Measurements from ENCODE around the gene EFCAB6. TPM values are rescaled to one million over a fixed set of nuclear protein-coding genes. Genes with fewer than 3 reads are reported as not detected.

Gene EFCAB6
- total RNA-seq, 3 donors from 2014 or later, result 3.0 to 9.8 (median 5.9) TPM

DNA sequence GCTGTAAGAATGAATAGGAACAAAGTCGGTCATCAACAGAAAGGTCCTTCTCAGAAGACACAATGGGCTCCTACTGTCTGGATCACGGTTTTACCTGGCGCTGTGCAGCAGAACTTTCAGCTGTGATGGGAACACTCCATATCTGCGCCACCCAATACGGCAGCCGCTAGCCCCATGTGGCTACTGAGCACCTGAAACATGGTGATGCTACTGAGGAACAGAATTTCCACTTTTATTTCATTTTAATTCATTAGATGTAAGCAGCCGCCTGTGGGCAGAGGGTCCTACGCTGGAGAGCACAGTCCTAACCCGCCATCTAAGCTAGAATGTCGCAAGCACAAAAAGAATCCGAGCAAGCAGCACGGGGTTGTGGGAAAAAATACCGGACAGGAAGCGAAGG is 47.5 kb upstream of the EFCAB6 start:
- TF ChIP-seq POLR2AphosphoS5 (IDR thresholded peaks at IDR 0.05), result no peak
- no peak for TF ChIP-seq POLR2A (IDR thresholded peaks at IDR 0.05)
- TF ChIP-seq, protein P1, sequence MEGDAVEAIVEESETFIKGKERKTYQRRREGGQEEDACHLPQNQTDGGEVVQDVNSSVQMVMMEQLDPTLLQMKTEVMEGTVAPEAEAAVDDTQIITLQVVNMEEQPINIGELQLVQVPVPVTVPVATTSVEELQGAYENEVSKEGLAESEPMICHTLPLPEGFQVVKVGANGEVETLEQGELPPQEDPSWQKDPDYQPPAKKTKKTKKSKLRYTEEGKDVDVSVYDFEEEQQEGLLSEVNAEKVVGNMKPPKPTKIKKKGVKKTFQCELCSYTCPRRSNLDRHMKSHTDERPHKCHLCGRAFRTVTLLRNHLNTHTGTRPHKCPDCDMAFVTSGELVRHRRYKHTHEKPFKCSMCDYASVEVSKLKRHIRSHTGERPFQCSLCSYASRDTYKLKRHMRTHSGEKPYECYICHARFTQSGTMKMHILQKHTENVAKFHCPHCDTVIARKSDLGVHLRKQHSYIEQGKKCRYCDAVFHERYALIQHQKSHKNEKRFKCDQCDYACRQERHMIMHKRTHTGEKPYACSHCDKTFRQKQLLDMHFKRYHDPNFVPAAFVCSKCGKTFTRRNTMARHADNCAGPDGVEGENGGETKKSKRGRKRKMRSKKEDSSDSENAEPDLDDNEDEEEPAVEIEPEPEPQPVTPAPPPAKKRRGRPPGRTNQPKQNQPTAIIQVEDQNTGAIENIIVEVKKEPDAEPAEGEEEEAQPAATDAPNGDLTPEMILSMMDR (IDR thresholded peaks at IDR 0.05), result no peak
- no peak overlapping the region for H3K4me3 ChIP-seq
- H3K27me3 ChIP-seq, result peaks cover 0 to 20% of the 10 kb centered on the region in 2 donors
- H3K36me3 ChIP-seq, result no peaks in the 10 kb centered on the region
- H3K9me3 ChIP-seq, result no peaks in the 10 kb centered on the region
- intact Hi-C loops (cut with DNase I; ENCODE audit: low total_unique reads), result no loop called here
- no peaks in the 10 kb centered on the region for H3K4me1 ChIP-seq
- DNase-seq (ENCODE audit: low spot score in 2 of 2), result peak in 1 of 2 donors; percentile 44
- no peak overlapping the region for H3K27ac ChIP-seq

DNA sequence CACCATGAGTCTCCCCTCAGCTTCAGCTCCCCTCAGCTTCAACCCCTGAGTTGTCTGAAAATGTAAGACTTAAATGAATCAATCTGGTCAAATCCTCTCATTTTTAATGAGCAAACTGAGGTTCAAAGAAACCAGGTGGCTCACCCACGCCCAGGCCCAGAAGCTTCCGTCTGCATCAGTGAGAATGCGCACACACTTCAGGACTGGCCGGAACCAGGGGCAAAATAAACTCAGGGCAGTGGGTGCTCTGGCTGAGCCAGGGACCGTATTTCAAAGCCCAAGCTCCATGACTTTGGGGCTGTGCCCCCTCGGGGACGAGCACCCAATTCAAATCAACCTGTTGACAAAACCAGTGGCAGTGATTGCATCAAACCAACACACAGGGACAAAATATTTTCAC is 47.1 kb upstream of the EFCAB6 start:
- intact Hi-C loops (cut with DNase I; ENCODE audit: low total_unique reads), result no loop called here
- no peak overlapping the region for H3K4me3 ChIP-seq
- no peak overlapping the region for H3K27ac ChIP-seq
- H3K9me3 ChIP-seq, result no peaks in the 10 kb centered on the region
- TF ChIP-seq, protein P1 (IDR thresholded peaks at IDR 0.05), result no peak
- no peak for TF ChIP-seq POLR2AphosphoS5 (IDR thresholded peaks at IDR 0.05)
- no peaks in the 10 kb centered on the region for H3K4me1 ChIP-seq
- peak in 1 of 2 donors; percentile 30 for DNase-seq (ENCODE audit: low spot score in 2 of 2)
- no peaks in the 10 kb centered on the region for H3K36me3 ChIP-seq
- peaks cover 0 to 15% of the 10 kb centered on the region in 2 donors for H3K27me3 ChIP-seq

DNA sequence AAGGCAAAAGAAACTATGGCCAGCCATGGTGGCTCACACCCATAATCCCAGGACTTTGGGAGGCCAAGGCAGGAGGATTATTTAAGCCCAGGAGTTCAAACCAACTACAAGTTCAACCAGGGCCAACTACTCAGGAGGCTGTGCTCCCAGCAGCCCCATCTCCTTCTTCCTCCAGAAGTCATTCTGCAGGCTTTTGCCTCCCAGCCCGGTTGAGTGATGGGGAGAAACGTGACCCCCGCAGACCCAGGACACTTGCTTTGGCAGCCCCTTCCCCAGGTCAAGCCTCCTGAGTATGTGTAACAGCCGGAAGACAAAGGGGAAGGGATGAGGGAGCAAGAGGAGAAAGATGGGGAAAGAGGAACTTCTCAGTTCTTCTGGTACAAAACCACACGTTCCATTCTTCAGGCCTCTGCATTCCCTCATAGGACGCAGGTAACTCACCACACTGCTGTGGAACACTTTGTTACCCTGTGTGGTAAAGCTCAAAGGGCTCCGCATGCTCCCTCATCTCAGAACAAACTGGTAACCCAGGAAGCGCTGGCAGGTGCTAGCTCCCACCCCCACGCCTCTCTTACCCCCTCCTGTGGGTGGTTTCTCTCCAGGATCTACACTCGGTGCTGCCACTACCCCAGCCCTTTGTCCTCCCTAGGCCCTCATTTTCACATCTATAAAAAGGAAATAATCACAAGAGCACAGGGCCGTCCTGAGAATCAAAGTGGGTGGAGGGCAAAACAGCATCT is 46.2 kb upstream of the EFCAB6 start:
- peak in 1 of 2 donors; percentile 37 for DNase-seq (ENCODE audit: low spot score in 2 of 2)
- Histone ChIP-seq H3K27me3 (peaks cover 0 to 13% of the 10 kb centered on the region in 2 donors), H3K27ac (no peak overlapping the region), H3K4me3 (no peak overlapping the region), H3K36me3 (no peaks in the 10 kb centered on the region), H3K9me3 (no peaks in the 10 kb centered on the region), H3K4me1 (no peaks in the 10 kb centered on the region)
- intact Hi-C loops (cut with DNase I; ENCODE audit: low total_unique reads), result no loop called here
- TF ChIP-seq POLR2AphosphoS5 (IDR thresholded peaks at IDR 0.05), result no peak
- TF ChIP-seq, protein P1 (IDR thresholded peaks at IDR 0.05), result no peak
- no peak for TF ChIP-seq POLR2A (IDR thresholded peaks at IDR 0.05)

DNA sequence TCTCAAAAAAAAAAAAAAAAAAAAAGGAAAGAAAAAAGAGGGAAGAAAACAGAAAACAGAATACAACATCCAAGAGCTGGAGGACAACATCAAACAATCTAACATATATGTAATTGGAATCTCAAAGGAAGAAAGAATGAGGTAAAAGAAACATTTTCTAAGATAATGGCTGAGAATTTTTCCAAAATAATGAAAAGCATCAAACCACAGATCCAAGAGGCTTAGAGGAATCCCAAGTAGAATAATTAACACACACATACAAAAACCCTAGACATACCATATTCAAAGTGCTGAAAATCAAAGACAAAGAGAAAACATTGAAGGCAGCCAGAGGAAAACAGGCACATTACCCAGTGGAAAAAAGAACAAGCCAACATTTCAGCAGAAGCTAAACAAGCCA is 45.3 kb upstream of the EFCAB6 start:
- Histone ChIP-seq H3K4me3 (no peak overlapping the region), H3K27ac (no peak overlapping the region), H3K4me1 (no peaks in the 10 kb centered on the region), H3K27me3 (peaks cover 0 to 13% of the 10 kb centered on the region in 2 donors), H3K9me3 (no peaks in the 10 kb centered on the region), H3K36me3 (no peaks in the 10 kb centered on the region)
- intact Hi-C loops (cut with DNase I; ENCODE audit: low total_unique reads), result no loop called here
- DNase-seq (ENCODE audit: low spot score in 2 of 2), result no peak
- TF ChIP-seq POLR2AphosphoS5 (IDR thresholded peaks at IDR 0.05) (no peak), POLR2A (IDR thresholded peaks at IDR 0.05) (no peak)
- TF ChIP-seq, protein P1 (IDR thresholded peaks at IDR 0.05), result no peak

DNA sequence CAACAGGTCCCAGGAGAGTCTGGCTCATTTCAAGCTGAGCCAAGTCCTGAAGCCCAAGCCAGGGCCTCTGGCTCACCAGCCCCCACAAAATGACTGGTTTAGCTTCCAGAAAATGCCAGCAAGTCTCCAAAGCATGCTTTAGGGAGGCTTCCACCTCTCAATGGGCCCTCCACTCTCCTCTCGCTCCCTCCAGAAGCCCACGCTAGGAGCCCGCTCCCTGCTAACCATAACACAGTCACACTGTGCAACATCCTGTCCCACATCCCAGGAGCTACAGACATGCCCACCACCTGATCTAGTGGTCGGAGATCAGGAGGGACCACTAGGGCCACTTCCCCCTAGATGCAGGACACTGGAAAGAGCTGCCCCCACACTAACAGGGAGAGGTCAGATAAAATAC is 43.3 kb upstream of the EFCAB6 start:
- DNase-seq (ENCODE audit: low spot score in 2 of 2), result no peak
- Histone ChIP-seq H3K27me3 (peaks cover 0 to 3% of the 10 kb centered on the region in 2 donors), H3K9me3 (no peaks in the 10 kb centered on the region), H3K4me1 (no peaks in the 10 kb centered on the region), H3K36me3 (no peaks in the 10 kb centered on the region), H3K27ac (no peak overlapping the region), H3K4me3 (no peak overlapping the region)
- TF ChIP-seq, protein P1 (IDR thresholded peaks at IDR 0.05), result no peak
- no peak for TF ChIP-seq POLR2AphosphoS5 (IDR thresholded peaks at IDR 0.05)
- TF ChIP-seq POLR2A (IDR thresholded peaks at IDR 0.05), result no peak
- intact Hi-C loops (cut with DNase I; ENCODE audit: low total_unique reads), result no loop called here

Measured in breast epithelium (tissue), 4 donors.